ENCODE measurements around the gene NCOA5. TPM values are rescaled to one million over a fixed set of nuclear protein-coding genes. Genes with fewer than 3 reads are reported as not detected.

The NCOA5 gene
- total RNA-seq, 1 experiment from 2014 or later = 55.4 TPM

DNA sequence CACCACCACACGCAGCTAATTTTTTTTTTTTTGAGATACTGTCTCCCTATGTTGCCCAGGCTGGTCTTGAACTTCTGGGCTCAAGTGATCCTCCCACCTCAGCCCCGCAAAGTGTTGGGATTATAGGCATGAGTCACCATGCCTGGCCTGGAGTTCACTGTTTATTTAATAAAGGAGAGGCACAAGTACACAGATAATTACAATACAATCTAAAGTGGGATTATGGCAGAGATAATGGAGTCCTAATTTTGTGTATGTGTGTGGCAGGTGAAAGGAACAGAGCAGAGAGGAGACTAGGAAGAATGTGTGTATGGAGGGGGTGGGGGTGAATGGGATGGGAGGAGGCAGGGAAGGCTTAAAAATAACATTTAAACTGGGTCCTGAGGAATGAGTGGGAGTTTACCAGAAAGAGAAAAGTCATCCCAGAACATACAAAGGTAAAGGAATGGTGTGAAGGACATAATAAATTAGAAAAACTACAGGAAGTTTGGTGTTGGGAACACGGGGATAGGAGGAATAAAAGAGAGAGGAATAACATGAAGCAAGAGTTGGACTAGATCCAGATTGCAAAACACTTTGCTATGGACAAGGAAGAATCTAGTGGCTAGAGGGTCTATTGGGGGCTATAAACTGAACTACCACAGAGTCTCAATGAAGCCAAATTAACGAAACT, 4.4 kb downstream of the NCOA5 start:
- Histone ChIP-seq H3K36me3 (ENCODE audit: insufficient read depth, low read length, poor library complexity, severe bottlenecking) (no peaks in the 10 kb centered on the region), H3K27ac (ENCODE audit: low read depth, low read length, poor library complexity, severe bottlenecking) (no peak overlapping the region), H3K4me3 (ENCODE audit: low read depth, low read length, poor library complexity, severe bottlenecking) (no peak overlapping the region), H3K27me3 (replicated peaks; ENCODE audit: insufficient read depth, low read depth, low read length, poor library complexity) (no peaks in the 10 kb centered on the region), H3K9me3 (ENCODE audit: low read depth, low read length, poor library complexity, severe bottlenecking) (no peaks in the 10 kb centered on the region), H3K4me1 (ENCODE audit: insufficient read depth, low read length, poor library complexity, severe bottlenecking) (peaks cover 46% of the 10 kb centered on the region)
- TF ChIP-seq EZH2 (IDR thresholded peaks at IDR 0.05; ENCODE audit: borderline replicate concordance, low read depth, low read length, poor library complexity, severe bottlenecking) = no peak
- TF ChIP-seq, protein P1, sequence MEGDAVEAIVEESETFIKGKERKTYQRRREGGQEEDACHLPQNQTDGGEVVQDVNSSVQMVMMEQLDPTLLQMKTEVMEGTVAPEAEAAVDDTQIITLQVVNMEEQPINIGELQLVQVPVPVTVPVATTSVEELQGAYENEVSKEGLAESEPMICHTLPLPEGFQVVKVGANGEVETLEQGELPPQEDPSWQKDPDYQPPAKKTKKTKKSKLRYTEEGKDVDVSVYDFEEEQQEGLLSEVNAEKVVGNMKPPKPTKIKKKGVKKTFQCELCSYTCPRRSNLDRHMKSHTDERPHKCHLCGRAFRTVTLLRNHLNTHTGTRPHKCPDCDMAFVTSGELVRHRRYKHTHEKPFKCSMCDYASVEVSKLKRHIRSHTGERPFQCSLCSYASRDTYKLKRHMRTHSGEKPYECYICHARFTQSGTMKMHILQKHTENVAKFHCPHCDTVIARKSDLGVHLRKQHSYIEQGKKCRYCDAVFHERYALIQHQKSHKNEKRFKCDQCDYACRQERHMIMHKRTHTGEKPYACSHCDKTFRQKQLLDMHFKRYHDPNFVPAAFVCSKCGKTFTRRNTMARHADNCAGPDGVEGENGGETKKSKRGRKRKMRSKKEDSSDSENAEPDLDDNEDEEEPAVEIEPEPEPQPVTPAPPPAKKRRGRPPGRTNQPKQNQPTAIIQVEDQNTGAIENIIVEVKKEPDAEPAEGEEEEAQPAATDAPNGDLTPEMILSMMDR (conservative IDR thresholded peaks at IDR 0.05; ENCODE audit: low read depth, low read length) = no peak
- peak; percentile 44 for DNase-seq (ENCODE audit: low spot score)
- POLR2A ChIA-PET (ENCODE audit: low non-redundant PET) = no interaction called here
- CTCF ChIA-PET = interaction anchor here (0.9 kb wide), 1 partner anchor 63 kb away, joined by 5 read pairs; no protein-coding TSS in a partner anchor
- BruUV-seq (replicated peaks) = no TSS peak
- intact Hi-C loops (cut with micrococcal nuclease; ENCODE audit: unreplicated experiment) = loop anchor here (5.0 kb wide), 1 partner anchor 63 kb away; no protein-coding TSS in a partner anchor

DNA sequence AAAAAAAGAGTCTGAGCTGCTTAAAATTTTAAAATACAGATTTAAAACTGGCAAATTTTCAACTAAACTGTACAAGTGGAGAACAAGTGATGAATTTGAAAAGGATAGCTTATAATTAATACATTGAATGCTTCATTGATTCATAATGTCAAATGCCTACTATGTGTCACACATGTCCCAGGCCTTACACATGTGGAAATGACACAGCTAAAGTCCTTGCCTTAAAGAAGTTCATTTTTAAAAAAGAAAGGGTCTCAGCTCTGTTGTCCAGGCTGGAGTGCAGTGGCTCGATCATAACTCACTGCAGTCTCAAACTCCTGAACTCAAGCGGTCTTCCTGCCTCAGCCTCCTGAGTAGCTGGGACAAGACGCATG, 5.0 kb downstream of the NCOA5 start:
- ChIA-PET CTCF (interaction anchor here (0.7 to 0.9 kb wide), 2 partner anchors 63 to 115 kb away, joined by 3 to 5 read pairs; no protein-coding TSS in a partner anchor), POLR2A (ENCODE audit: low non-redundant PET) (no interaction called here)
- no TSS peak for BruUV-seq (replicated peaks)
- intact Hi-C loops (cut with micrococcal nuclease; ENCODE audit: unreplicated experiment) = loop anchor here (5.0 kb wide), 1 partner anchor 62 kb away; no protein-coding TSS in a partner anchor
- Histone ChIP-seq H3K9me3 (ENCODE audit: low read depth, low read length, poor library complexity, severe bottlenecking) (no peaks in the 10 kb centered on the region), H3K27me3 (replicated peaks; ENCODE audit: insufficient read depth, low read depth, low read length, poor library complexity) (no peaks in the 10 kb centered on the region), H3K27ac (ENCODE audit: low read depth, low read length, poor library complexity, severe bottlenecking) (no peak overlapping the region), H3K4me1 (ENCODE audit: insufficient read depth, low read length, poor library complexity, severe bottlenecking) (peaks cover 46% of the 10 kb centered on the region), H3K4me3 (ENCODE audit: low read depth, low read length, poor library complexity, severe bottlenecking) (no peak overlapping the region), H3K36me3 (ENCODE audit: insufficient read depth, low read length, poor library complexity, severe bottlenecking) (no peaks in the 10 kb centered on the region)
- TF ChIP-seq, protein P1 (conservative IDR thresholded peaks at IDR 0.05; ENCODE audit: low read depth, low read length) = no peak
- DNase-seq (ENCODE audit: low spot score) = no peak

DNA sequence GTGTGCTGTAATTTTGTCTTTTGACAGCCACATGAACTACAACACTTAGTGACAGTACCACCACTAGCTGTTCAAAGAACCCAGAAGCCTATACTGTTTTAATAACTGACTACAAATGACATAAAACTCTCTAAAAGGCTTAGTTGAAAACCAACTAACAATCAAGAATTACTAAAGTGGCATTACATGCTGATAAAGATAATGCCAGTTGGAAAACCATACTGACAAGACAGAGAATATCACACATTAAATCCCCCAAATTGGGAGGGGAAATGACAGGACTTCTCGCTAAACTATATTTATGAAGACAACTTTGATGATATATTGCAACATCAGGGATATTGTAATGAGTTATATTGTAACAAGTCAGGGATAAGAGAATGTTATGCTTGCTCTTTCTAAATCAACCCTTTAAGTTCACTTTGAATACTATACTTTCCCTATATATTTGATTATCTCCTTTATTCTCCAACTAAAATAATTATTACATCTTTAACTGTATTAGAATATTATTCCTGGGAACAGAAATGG, 6.2 kb downstream of the NCOA5 start:
- POLR2A ChIA-PET (ENCODE audit: low non-redundant PET) = interaction anchor here (0.6 kb wide), 1 partner anchor 234 kb away, joined by 3 read pairs; no protein-coding TSS in a partner anchor
- H3K36me3 ChIP-seq (ENCODE audit: insufficient read depth, low read length, poor library complexity, severe bottlenecking) = peaks cover 11% of the 10 kb centered on the region
- intact Hi-C loops (cut with micrococcal nuclease; ENCODE audit: unreplicated experiment) = no loop called here
- H3K4me3 ChIP-seq (ENCODE audit: low read depth, low read length, poor library complexity, severe bottlenecking) = no peak overlapping the region
- no peak overlapping the region for H3K27ac ChIP-seq (ENCODE audit: low read depth, low read length, poor library complexity, severe bottlenecking)
- TF ChIP-seq, protein P1 (conservative IDR thresholded peaks at IDR 0.05; ENCODE audit: low read depth, low read length) = no peak
- no peak for TF ChIP-seq EZH2 (IDR thresholded peaks at IDR 0.05; ENCODE audit: borderline replicate concordance, low read depth, low read length, poor library complexity, severe bottlenecking)
- peaks cover 46% of the 10 kb centered on the region for H3K4me1 ChIP-seq (ENCODE audit: insufficient read depth, low read length, poor library complexity, severe bottlenecking)
- no peaks in the 10 kb centered on the region for H3K27me3 ChIP-seq (replicated peaks; ENCODE audit: insufficient read depth, low read depth, low read length, poor library complexity)
- no peaks in the 10 kb centered on the region for H3K9me3 ChIP-seq (ENCODE audit: low read depth, low read length, poor library complexity, severe bottlenecking)
- CTCF ChIA-PET = no interaction called here
- no TSS peak for BruUV-seq (replicated peaks)
- DNase-seq (ENCODE audit: low spot score) = no peak
